Esophagus muscularis mucosa (tissue), 4 donors: ENCODE data around the gene SLCO3A1. TPM values are rescaled to one million over a fixed set of nuclear protein-coding genes. Genes with fewer than 3 reads are reported as not detected.

Experiments
- DNase-seq: peaks from one replicate; pipeline ENCODE4 v3.0.0-alpha.2; 2017; ENCODE audit errors: extremely low spot score
- H3K27ac ChIP-seq, 4 donors: fragments of 200-600 bp; sonication (generic); replicated peaks in 1 of 4; 1 replicate in 3 of 4; 2 replicates in 1 of 4; pipeline ENCODE4 v1.5.1; 2016 to 2019; ENCODE audit warnings: mild to moderate bottlenecking in 1 of 4
- H3K27me3 ChIP-seq, 4 donors: fragments of 200-600 bp; sonication (generic); one replicate each; pipeline versions ENCODE4 v1.5.1 to v1.6.0; 2016 to 2019
- H3K36me3 ChIP-seq, 4 donors: fragments of 200-600 bp; sonication (generic); one replicate each; pipeline ENCODE4 v1.5.1; 2016 to 2019
- H3K4me1 ChIP-seq, 4 donors: fragments of 200-600 bp; sonication (generic); one replicate each; pipeline ENCODE4 v1.5.1; 2016 to 2019
- H3K4me3 ChIP-seq, 4 donors: fragments of 200-600 bp; sonication (generic); 1 replicate in 2 of 4; 2 replicates in 2 of 4; pipeline ENCODE4 v1.5.1; 2016 to 2019; ENCODE audit warnings: mild to moderate bottlenecking in 4 of 4, moderate library complexity in 1 of 4
- H3K9me3 ChIP-seq, 4 donors: fragments of 200-600 bp; sonication (generic); 1 replicate in 3 of 4; 2 replicates in 1 of 4; pipeline ENCODE4 v1.5.1; 2016 to 2019
- CTCF ChIP-seq, 3 experiments: fragments of 200-600 bp in 2 of 3; fragments of 450-650 bp in 1 of 3; sonication (generic) in 2 of 3; IDR thresholded peaks; one replicate each; pipeline ENCODE4 v1.5.1; 2017 to 2019; ENCODE audit warnings: antibody characterized with exemption in 3 of 3, mild to moderate bottlenecking in 2 of 3, moderate library complexity in 1 of 3
- EP300 ChIP-seq: sonication (generic); formaldehyde crosslinking; IDR thresholded peaks from one replicate; pipeline ENCODE4 v1.6.1; 2017; ENCODE audit warnings: antibody characterized with exemption
- POLR2A ChIP-seq: fragments of 450-650 bp; IDR thresholded peaks from one replicate; pipeline ENCODE4 v1.6.1; 2017; ENCODE audit warnings: antibody characterized with exemption, moderate library complexity, mild to moderate bottlenecking, low read depth
- POLR2AphosphoS5 ChIP-seq, 2 donors: sonication (generic); formaldehyde crosslinking; IDR thresholded peaks; one replicate each; pipeline ENCODE4 v1.6.1; 2017; ENCODE audit warnings: antibody characterized with exemption in 2 of 2
- WGBS: methylation state at CpG from one replicate; pipeline ENCODE4 v1.1.5; 2018; 5-methylcytosine and 5-hydroxymethylcytosine counted together
- intact Hi-C: fragments of 100-400 bp; cut with DNase I; formaldehyde crosslinking; loops from one replicate; pipeline ENCODE4 v1.15.1; 2023
- total RNA-seq, 4 donors: library from RNA; depleted of rRNA; stranded (reverse); fragments of >200 nt; gene quantifications; one replicate each; pipeline versions ENCODE4 v1.1.0 to v1.2.1, GENCODE V29; 2016

SLCO3A1 gene
- total RNA-seq, 4 donors from 2014 or later, result 5.6 to 17.5 (median 12.3) TPM

GRCh38 chr15:92044203-92044909, 190.8 kb downstream of the SLCO3A1 start:
- peaks cover 3 to 19% (median 4%) of the 10 kb centered on the region in 4 donors for H3K4me1 ChIP-seq
- H3K27me3 ChIP-seq, result no peaks in the 10 kb centered on the region
- no peak for DNase-seq
- H3K9me3 ChIP-seq, result no peaks in the 10 kb centered on the region
- no peak overlapping the region for H3K4me3 ChIP-seq
- 89% methylated on average over 10 of the region's 10 CpGs for WGBS
- TF ChIP-seq POLR2A, result no peak
- H3K36me3 ChIP-seq, result no peaks in the 10 kb centered on the region
- intact Hi-C loops, result no loop called here
- no peak overlapping the region for H3K27ac ChIP-seq

GRCh38 chr15:92047900-92048299, 194.4 kb downstream of the SLCO3A1 start:
- Histone ChIP-seq H3K4me3 (no peak overlapping the region), H3K27ac (no peak overlapping the region), H3K4me1 (peaks cover 9 to 32% (median 14%) of the 10 kb centered on the region in 4 donors), H3K9me3 (no peaks in the 10 kb centered on the region), H3K36me3 (no peaks in the 10 kb centered on the region), H3K27me3 (no peaks in the 10 kb centered on the region)
- TF ChIP-seq CTCF (IDR thresholded peaks at IDR 0.05) (no peak), EP300 (no peak), POLR2A (no peak), POLR2AphosphoS5 (IDR thresholded peaks at IDR 0.05) (no peak)
- WGBS, result 100% methylated on average over 4 of the region's 4 CpGs
- intact Hi-C loops, result no loop called here
- no peak for DNase-seq

- H3K4me1 ChIP-seq, result peaks cover 9 to 28% (median 14%) of the 10 kb centered on the region in 4 donors
- intact Hi-C loops, result no loop called here
Observed at GRCh38 chr15:92048739-92049138, 195.2 kb downstream of the SLCO3A1 start.

GRCh38 chr15:92049290-92049989, 195.9 kb downstream of the SLCO3A1 start:
- no peaks in the 10 kb centered on the region for H3K36me3 ChIP-seq
- TF ChIP-seq POLR2A, result no peak
- no peak for TF ChIP-seq POLR2AphosphoS5 (IDR thresholded peaks at IDR 0.05)
- no peak for TF ChIP-seq CTCF (IDR thresholded peaks at IDR 0.05)
- peaks cover 9 to 26% (median 14%) of the 10 kb centered on the region in 4 donors for H3K4me1 ChIP-seq
- no peaks in the 10 kb centered on the region for H3K9me3 ChIP-seq
- DNase-seq, result no peak
- no peak overlapping the region for H3K4me3 ChIP-seq
- WGBS, result 69% methylated on average over 10 of the region's 10 CpGs
- no peaks in the 10 kb centered on the region for H3K27me3 ChIP-seq
- intact Hi-C loops, result no loop called here
- H3K27ac ChIP-seq, result no peak overlapping the region

More at GRCh38 chr15:92048739-92049138, 195.2 kb downstream of the SLCO3A1 start:
- Histone ChIP-seq H3K9me3 (no peaks in the 10 kb centered on the region), H3K36me3 (no peaks in the 10 kb centered on the region), H3K4me3 (no peak overlapping the region), H3K27me3 (no peaks in the 10 kb centered on the region), H3K27ac (no peak overlapping the region)
- WGBS, result 95% methylated on average over 7 of the region's 7 CpGs
- no peak for DNase-seq
- TF ChIP-seq EP300, result no peak
- TF ChIP-seq POLR2A, result no peak
- TF ChIP-seq POLR2AphosphoS5 (IDR thresholded peaks at IDR 0.05), result no peak
- TF ChIP-seq CTCF (IDR thresholded peaks at IDR 0.05), result no peak

GRCh38 chr15:92050220-92050898, 196.9 kb downstream of the SLCO3A1 start:
- H3K27ac ChIP-seq, result no peak overlapping the region
- no peak for DNase-seq
- H3K27me3 ChIP-seq, result no peaks in the 10 kb centered on the region
- intact Hi-C loops, result no loop called here
- H3K4me1 ChIP-seq, result peaks cover 9 to 26% (median 14%) of the 10 kb centered on the region in 4 donors
- H3K9me3 ChIP-seq, result no peaks in the 10 kb centered on the region
- TF ChIP-seq CTCF (IDR thresholded peaks at IDR 0.05) (no peak), POLR2AphosphoS5 (IDR thresholded peaks at IDR 0.05) (no peak), EP300 (no peak), POLR2A (no peak)
- no peaks in the 10 kb centered on the region for H3K36me3 ChIP-seq
- 92% methylated on average over 6 of the region's 9 CpGs for WGBS
- no peak overlapping the region for H3K4me3 ChIP-seq
